IMR-90 (cell line): Measurements from ENCODE around the gene TTL. TPM values are rescaled to one million over a fixed set of nuclear protein-coding genes. Genes with fewer than 3 reads are reported as not detected.

Source experiments
- ATAC-seq: fragments of 200-7000 bp; cut with Tn5 transposase; 2 replicates; pipeline ENCODE4 v1.9.1; 2020; ENCODE audit warnings: low read depth, mild to moderate bottlenecking, moderate library complexity
- BruUV-seq: library from RNA; stranded (reverse); fragments of 400-500 nt; replicated peaks from 2 replicates; lab custom pipeline; 2021; lab: Mats Ljungman, UMichigan
- CTCF ChIA-PET: fragments of 300-600 bp; formaldehyde crosslinking; extraction: SDS; loops from one replicate; lab custom pipeline; 2021; ENCODE audit warnings: antibody characterized with exemption; lab: Yijun Ruan, JAX
- POLR2A ChIA-PET: fragments of 300-600 bp; sonication (Branson Sonifier 250); formaldehyde crosslinking; loops from one replicate; lab custom pipeline; 2022; ENCODE audit warnings: antibody characterized with exemption; ENCODE audit not compliant: unreplicated experiment; lab: Charles Lee
- DNase-seq: peaks from one replicate; pipeline ENCODE4 v3.0.0; 2013
- H2AFZ ChIP-seq: replicated peaks from 2 replicates; pipeline ENCODE3; 2013; ENCODE audit warnings: low read length, mild to moderate bottlenecking; ENCODE audit not compliant: poor library complexity
- H2AK5ac ChIP-seq: 2 replicates; pipeline ENCODE4 v1.6.1; 2013; ENCODE audit warnings: low read depth, low read length, inconsistent platforms
- H2AK9ac ChIP-seq: replicated peaks from 2 replicates; pipeline ENCODE3; 2013; ENCODE audit warnings: mild to moderate bottlenecking, low read depth, low read length, moderate library complexity; ENCODE audit not compliant: poor library complexity
- H2BK120ac ChIP-seq: 2 replicates; pipeline ENCODE4 v1.6.1; 2013; ENCODE audit warnings: low read depth, low read length, inconsistent platforms
- H2BK15ac ChIP-seq: 3 replicates; pipeline ENCODE4 v1.6.1; 2013; ENCODE audit warnings: low read depth, low read length, inconsistent platforms
- H2BK20ac ChIP-seq: 2 replicates; pipeline ENCODE4 v1.6.1; 2013; ENCODE audit warnings: low read depth, mild to moderate bottlenecking, inconsistent platforms, low read length, moderate library complexity
- H2BK5ac ChIP-seq: 2 replicates; pipeline ENCODE4 v1.6.1; 2013; ENCODE audit warnings: mild to moderate bottlenecking, low read depth, low read length, inconsistent platforms; ENCODE audit not compliant: poor library complexity, severe bottlenecking
- H3K14ac ChIP-seq: replicated peaks from 2 replicates; pipeline ENCODE4 v1.6.1; 2013; ENCODE audit warnings: low read depth, low read length, inconsistent platforms
- H3K18ac ChIP-seq: 2 replicates; pipeline ENCODE4 v1.6.1; 2013; ENCODE audit warnings: low read depth, low read length, control low read depth
- H3K23ac ChIP-seq: 2 replicates; pipeline ENCODE4 v1.6.1; 2013; ENCODE audit warnings: low read depth, low read length, inconsistent platforms
- H3K27ac ChIP-seq: 2 replicates; pipeline ENCODE4 v1.5.1; 2013; ENCODE audit warnings: mild to moderate bottlenecking, control low read depth, low read length; ENCODE audit not compliant: insufficient read depth
- H3K27me3 ChIP-seq: 2 replicates; pipeline ENCODE4 v1.6.1; 2013; ENCODE audit warnings: low read length; ENCODE audit not compliant: control insufficient read depth, insufficient read depth
- H3K36me3 ChIP-seq: 2 replicates; pipeline ENCODE4 v1.6.1; 2013; ENCODE audit warnings: low read length, mixed read lengths; ENCODE audit not compliant: control insufficient read depth, insufficient read depth
- H3K4ac ChIP-seq: 2 replicates; pipeline ENCODE4 v1.6.1; 2013; ENCODE audit warnings: low read depth, low read length, inconsistent platforms
- H3K4me1 ChIP-seq: 2 replicates; pipeline ENCODE4 v1.6.1; 2013; ENCODE audit warnings: low read length, mixed read lengths; ENCODE audit not compliant: control insufficient read depth, insufficient read depth
- H3K4me2 ChIP-seq: 2 replicates; pipeline ENCODE4 v1.6.1; 2013; ENCODE audit warnings: low read depth, mild to moderate bottlenecking, control low read depth, low read length, moderate library complexity
- H3K4me3 ChIP-seq: 2 replicates; pipeline ENCODE4 v1.5.1; 2013; ENCODE audit warnings: low read depth, mild to moderate bottlenecking, control low read depth, low read length, moderate library complexity; ENCODE audit not compliant: insufficient read depth
- H3K56ac ChIP-seq: 2 replicates; pipeline ENCODE4 v1.6.1; 2013; ENCODE audit warnings: low read length, inconsistent platforms; ENCODE audit not compliant: insufficient read depth; ENCODE audit errors: extremely low read depth
- H3K79me1 ChIP-seq, 2 experiments: 2 replicates each; pipeline ENCODE4 v1.6.1; 2013; ENCODE audit warnings: low read length in 2 of 2, inconsistent platforms in 1 of 2, low read depth in 1 of 2
- H3K9ac ChIP-seq: 2 replicates; pipeline ENCODE4 v1.6.1; 2013; ENCODE audit warnings: low read depth, low read length, control low read depth
- H3K9me1 ChIP-seq: 2 replicates; pipeline ENCODE4 v1.6.1; 2013; ENCODE audit warnings: low read length, inconsistent platforms; ENCODE audit not compliant: insufficient read depth
- H3K9me3 ChIP-seq: 2 replicates; pipeline ENCODE4 v1.6.1; 2013; ENCODE audit warnings: low read length; ENCODE audit not compliant: control insufficient read depth, insufficient read depth
- H4K20me1 ChIP-seq: 2 replicates; pipeline ENCODE4 v1.6.1; 2013; ENCODE audit warnings: low read length, inconsistent platforms; ENCODE audit not compliant: insufficient read depth
- H4K5ac ChIP-seq: 2 replicates; pipeline ENCODE4 v1.6.1; 2013; ENCODE audit warnings: mild to moderate bottlenecking, low read depth, low read length, control low read depth
- H4K8ac ChIP-seq, 2 experiments: 2 replicates each; pipeline ENCODE4 v1.6.1; 2013; ENCODE audit warnings: low read depth in 2 of 2, low read length in 2 of 2, control low read depth in 1 of 2, inconsistent platforms in 1 of 2
- H4K91ac ChIP-seq: 2 replicates; pipeline ENCODE4 v1.6.1; 2013; ENCODE audit warnings: low read depth, low read length, inconsistent platforms; ENCODE audit not compliant: insufficient read depth
- BHLHE40 ChIP-seq: fragments of 150-350 bp; IDR thresholded peaks from 2 replicates; pipeline ENCODE4 v1.6.1; 2016; ENCODE audit warnings: mild to moderate bottlenecking, low read depth, low read length
- CEBPB ChIP-seq: IDR thresholded peaks from 2 replicates; pipeline ENCODE4 v1.6.1; 2012; ENCODE audit warnings: low read depth, low read length, improper control_type of control experiment
- CHD1 ChIP-seq: IDR thresholded peaks from 2 replicates; pipeline ENCODE4 v1.6.1; 2012; ENCODE audit warnings: low read depth, low read length, improper control_type of control experiment
- CTCF ChIP-seq: conservative IDR thresholded peaks from 2 replicates; pipeline ENCODE4 v1.5.1; 2012; ENCODE audit warnings: mild to moderate bottlenecking, low read depth, low read length, improper control_type of control experiment
- ELK1 ChIP-seq: fragments of 150-350 bp; IDR thresholded peaks from 2 replicates; pipeline ENCODE4 v1.6.1; 2016; ENCODE audit warnings: low read depth, mild to moderate bottlenecking, low read length, moderate library complexity, borderline replicate concordance
- FOS ChIP-seq: fragments of 150-350 bp; IDR thresholded peaks from 2 replicates; pipeline ENCODE4 v1.6.1; 2016; ENCODE audit warnings: low read depth, low read length
- MAFK ChIP-seq: IDR thresholded peaks from 2 replicates; pipeline ENCODE4 v1.6.1; 2012; ENCODE audit warnings: low read depth, low read length, improper control_type of control experiment
- MAZ ChIP-seq: IDR thresholded peaks from 2 replicates; pipeline ENCODE4 v1.6.1; 2012; ENCODE audit warnings: low read depth, mild to moderate bottlenecking, low read length, improper control_type of control experiment, moderate library complexity, borderline replicate concordance
- MXI1 ChIP-seq: IDR thresholded peaks from 2 replicates; pipeline ENCODE4 v1.6.1; 2012; ENCODE audit warnings: low read depth, mild to moderate bottlenecking, low read length, moderate library complexity, borderline replicate concordance
- NFE2L2 ChIP-seq: fragments of 150-350 bp; IDR thresholded peaks from 2 replicates; pipeline ENCODE4 v1.6.1; 2016; ENCODE audit warnings: low read depth, mild to moderate bottlenecking, low read length
- POLR2A ChIP-seq: IDR thresholded peaks from 2 replicates; pipeline ENCODE4 v1.6.1; 2012; ENCODE audit warnings: mild to moderate bottlenecking, low read depth, low read length
- RAD21 ChIP-seq: IDR thresholded peaks from 2 replicates; pipeline ENCODE4 v1.6.1; 2012; ENCODE audit warnings: low read length, improper control_type of control experiment
- RCOR1 ChIP-seq: IDR thresholded peaks from 2 replicates; pipeline ENCODE4 v1.6.1; 2012; ENCODE audit warnings: mild to moderate bottlenecking, low read length, improper control_type of control experiment; ENCODE audit not compliant: insufficient replicate concordance
- RFX5 ChIP-seq: IDR thresholded peaks from 2 replicates; pipeline ENCODE4 v1.8.0; 2012; ENCODE audit warnings: low read depth, mild to moderate bottlenecking, low read length, moderate library complexity
- SMC3 ChIP-seq: fragments of 150-350 bp; IDR thresholded peaks from 2 replicates; pipeline ENCODE4 v1.6.1; 2016; ENCODE audit warnings: low read depth, mild to moderate bottlenecking, antibody characterized with exemption, low read length, moderate library complexity
- USF2 ChIP-seq: fragments of 150-350 bp; IDR thresholded peaks from 2 replicates; pipeline ENCODE4 v1.6.1; 2017; ENCODE audit warnings: mild to moderate bottlenecking, antibody characterized with exemption, low read length, low read depth
- WGBS, 2 experiments: methylation state at CpG; one replicate each; pipeline versions ENCODE4 v1.1.5 to v1.1.7; 2013; ENCODE audit warnings: missing lambda C conversion rate in 2 of 2; ENCODE audit not compliant: insufficient read length in 1 of 2; ENCODE audit errors: extremely low coverage in 2 of 2; 5-methylcytosine and 5-hydroxymethylcytosine counted together
- dilution Hi-C: fragments of 300-500 bp; cut with HindIII; formaldehyde crosslinking; loops from one replicate; pipeline ENCODE4 v1.14.3; 2018; ENCODE audit warnings: low sequenced_read_pairs; ENCODE audit not compliant: unreplicated experiment
- in situ Hi-C: fragments of 300-500 bp; cut with MboI; formaldehyde crosslinking; loops from 3 replicates; pipeline ENCODE4 v1.14.3; 2019; ENCODE audit warnings: low sequenced_read_pairs, inconsistent platforms, mixed read lengths
- intact Hi-C: fragments of 100-400 bp; cut with micrococcal nuclease; formaldehyde crosslinking; loops from 2 replicates; pipeline ENCODE4 v1.10.0; 2022
- polyA plus RNA-seq, 3 experiments: library from polyadenylated mRNA; depleted of rRNA; stranded (reverse); fragments of >200 nt; gene quantifications; 2 replicates each; pipeline ENCODE4 v1.2.3, GENCODE V29; 2012; ENCODE audit warnings: low replicate concordance in 1 of 3
- total RNA-seq: library from RNA; depleted of rRNA; stranded (reverse); fragments of >200 nt; gene quantifications from 2 replicates; pipeline ENCODE4 v1.2.3, GENCODE V29; 2012

Gene TTL
- total and polyA plus RNA-seq, 2 of the 4 experiments (the other 2 are of a cell fraction), result 18.2 to 36.2 TPM

GRCh38 chr2:112518807-112519206 lies 36.9 kb downstream of the TTL start:
- Histone ChIP-seq H3K27ac (no peak overlapping the region), H3K27me3 (no peaks in the 10 kb centered on the region), H3K9ac (no peak overlapping the region), H2AK5ac (no peak overlapping the region), H2BK15ac (no peak overlapping the region), H2AFZ (no peak overlapping the region), H3K14ac (no peak overlapping the region), H2BK20ac (no peak overlapping the region), H3K4me2 (no peak overlapping the region), H4K8ac (no peak overlapping the region), H3K56ac (no peak overlapping the region), H3K79me1 (peaks cover 0 to 5% of the 10 kb centered on the region in 2 experiments; a peak in 3 of 4 replicates), H2AK9ac (no peak overlapping the region), H3K4me3 (no peak overlapping the region), H3K4me1 (no peaks in the 10 kb centered on the region), H2BK120ac (no peak overlapping the region), H3K9me1 (0 out of 2 replicates have a peak, but pooled peaks cover 3% of the 10 kb centered on the region), H4K91ac (no peak overlapping the region), H4K5ac (no peak overlapping the region), H3K36me3 (peaks cover 38% of the 10 kb centered on the region), H3K4ac (no peak overlapping the region), H3K23ac (no peak overlapping the region), H3K18ac (no peak overlapping the region), H4K20me1 (no peaks in the 10 kb centered on the region), H2BK5ac (no peak overlapping the region), H3K9me3 (no peaks in the 10 kb centered on the region)
- intact Hi-C loops (no loop called here), dilution Hi-C loops (no loop called here), in situ Hi-C loops (no loop called here)
- ATAC-seq (no peak), DNase-seq (no peak)
- ChIA-PET CTCF (interaction anchor here (0.6 kb wide), 1 partner anchor 28 kb away, joined by 6 read pairs; no protein-coding TSS in a partner anchor), POLR2A (no interaction called here)
- no CpG with 5 or more reads among the region's 7 CpGs for WGBS, 2 experiments
- TF ChIP-seq ELK1, result no peak
- TF ChIP-seq RAD21, result no peak
- no peak for TF ChIP-seq CTCF
- no peak for TF ChIP-seq MXI1
- no peak for TF ChIP-seq RCOR1
- no peak for TF ChIP-seq SMC3
- TF ChIP-seq MAZ, result no peak
- no peak for TF ChIP-seq MAFK
- no peak for TF ChIP-seq CHD1
- no peak for TF ChIP-seq BHLHE40
- no peak for TF ChIP-seq FOS
- TF ChIP-seq RFX5, result no peak
- no peak for TF ChIP-seq POLR2A
- no peak for TF ChIP-seq CEBPB
- no peak for TF ChIP-seq USF2
- TF ChIP-seq NFE2L2, result no peak
- BruUV-seq, result no TSS peak
